Measurements from ENCODE around the gene RANBP10. TPM values are rescaled to one million over a fixed set of nuclear protein-coding genes. Genes with fewer than 3 reads are reported as not detected.

The RANBP10 gene
- total RNA-seq, 2 experiments from 2014 or later, result 23.1 to 23.2 TPM

DNA sequence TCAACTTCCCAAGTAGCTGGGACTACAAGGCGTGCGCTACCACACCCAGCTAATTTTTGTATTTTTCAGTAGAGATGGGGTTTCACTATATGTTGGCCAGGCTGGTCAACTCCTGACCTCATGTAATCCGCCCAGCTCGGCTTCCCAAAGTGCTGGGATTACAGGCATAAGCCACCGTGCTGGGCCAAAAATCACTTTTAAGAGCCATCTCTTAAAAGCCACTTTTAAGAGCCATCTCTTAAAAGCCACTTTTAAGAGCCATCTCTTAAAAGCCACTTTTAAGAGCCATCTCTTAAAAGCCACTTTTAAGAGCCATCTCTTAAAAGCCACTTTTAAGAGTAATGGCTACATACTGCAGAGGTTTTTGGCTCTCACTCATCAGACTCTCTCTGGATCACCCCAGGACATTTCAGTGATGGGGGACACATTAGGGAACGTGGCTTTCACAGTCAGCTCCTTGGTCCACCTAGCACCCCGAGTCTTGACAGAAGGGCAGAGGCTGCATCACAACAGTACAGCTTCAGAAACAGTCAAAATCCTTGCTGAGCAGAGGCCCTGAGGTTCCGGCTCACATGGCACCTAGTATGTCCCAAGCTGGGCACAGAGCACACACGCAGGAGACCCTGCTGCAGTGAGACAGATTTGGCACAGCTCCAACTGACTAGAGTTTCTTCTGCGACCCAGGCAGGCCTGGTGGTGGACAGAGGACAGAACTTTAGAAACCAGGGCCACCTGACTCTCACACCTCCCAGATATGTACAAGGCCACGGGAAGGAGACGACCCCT lies 23.6 kb downstream of the RANBP10 start:
- POLR2A ChIA-PET, result interaction anchor here (0.8 to 1.6 kb wide), 3 partner anchors 24 to 65 kb away, joined by 3 to 6 read pairs (median 3); partner anchors contain the start of genes RANBP10 and TSNAXIP1
- no peak for ATAC-seq (ENCODE audit: low read depth)
- peaks cover 25% of the 10 kb centered on the region for H3K36me3 Mint-ChIP-seq
- no peak overlapping the region for H3K4me3 Mint-ChIP-seq
- peaks cover 23% of the 10 kb centered on the region for H3K4me1 Mint-ChIP-seq
- DNase-seq, result no peak
- H3K9me3 Mint-ChIP-seq, result no peaks in the 10 kb centered on the region
- H3K27ac Mint-ChIP-seq, result no peak overlapping the region
- no peaks in the 10 kb centered on the region for H3K27me3 Mint-ChIP-seq

DNA sequence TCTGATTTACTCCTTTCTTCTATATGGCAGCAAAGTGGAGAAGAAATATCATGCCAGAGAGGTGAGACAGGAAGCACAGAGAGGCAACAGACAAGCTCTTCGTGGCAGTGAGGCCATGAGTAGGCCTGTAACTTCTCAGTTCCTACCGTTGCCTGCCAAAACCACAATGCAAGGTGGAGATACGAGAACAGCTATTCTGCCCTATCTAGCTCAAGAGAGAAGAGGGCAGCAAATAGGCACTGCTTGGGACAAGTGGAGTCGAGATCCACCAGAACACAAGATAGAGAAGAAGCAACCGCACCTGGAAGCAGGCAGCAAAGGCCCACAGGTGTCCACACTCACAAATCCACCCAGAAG lies 24.8 kb downstream of the RANBP10 start:
- DNase-seq, result no peak

DNA sequence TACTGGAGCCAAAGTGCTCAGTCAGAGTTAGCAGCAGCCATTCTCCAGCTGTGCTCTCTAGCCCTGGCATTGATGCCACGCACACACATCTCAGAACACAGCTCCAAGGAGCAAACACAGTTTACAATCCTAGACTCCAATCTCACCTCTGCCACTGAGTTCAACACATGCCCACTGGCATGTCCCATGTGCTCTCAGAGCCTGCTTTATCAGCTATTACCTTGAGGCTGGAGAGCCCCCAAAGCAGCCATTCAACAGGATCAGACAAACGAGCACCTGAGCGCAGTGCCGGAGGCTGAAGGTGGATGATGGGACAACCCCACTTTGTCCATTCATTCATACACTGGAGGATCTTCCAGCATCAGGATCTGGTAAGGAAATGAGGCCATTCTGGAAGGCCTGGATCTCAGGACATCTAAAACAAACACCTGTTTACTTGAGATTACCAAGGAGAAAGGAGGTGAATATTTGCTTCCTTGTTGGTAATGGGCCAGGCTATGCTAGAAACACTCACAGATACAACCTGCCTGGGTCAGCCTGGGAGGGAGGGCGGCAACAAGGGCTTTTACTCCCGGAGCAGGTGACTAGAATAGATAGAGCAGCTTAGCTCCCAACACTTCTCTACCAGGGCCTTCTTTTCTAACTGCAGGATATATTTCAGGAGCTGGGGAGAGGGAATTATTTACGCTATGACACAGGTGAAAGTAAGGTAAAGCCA lies 25.4 kb downstream of the RANBP10 start:
- Mint-ChIP-seq H3K4me1 (peaks cover 21% of the 10 kb centered on the region), H3K27ac (peak overlapping the region; percentile 83), H3K27me3 (no peaks in the 10 kb centered on the region), H3K36me3 (peaks cover 28% of the 10 kb centered on the region), H3K4me3 (peak overlapping the region; percentile 15), H3K9me3 (no peaks in the 10 kb centered on the region)
- ATAC-seq (ENCODE audit: low read depth) (peak; percentile 12), DNase-seq (no peak)
- POLR2A ChIA-PET, result interaction anchor here (0.6 to 1.4 kb wide), 4 partner anchors 21 to 486 kb away, joined by 3 to 6 read pairs (median 4); partner anchors contain the start of gene GFOD2

More for the DNA sequence above, 24.8 kb downstream of the RANBP10 start:
- Mint-ChIP-seq H3K27ac (peak overlapping the region; percentile 83), H3K4me1 (peaks cover 23% of the 10 kb centered on the region), H3K4me3 (peak overlapping the region; percentile 15), H3K36me3 (peaks cover 30% of the 10 kb centered on the region), H3K9me3 (no peaks in the 10 kb centered on the region), H3K27me3 (no peaks in the 10 kb centered on the region)
- POLR2A ChIA-PET, result interaction anchor here (0.6 to 1.6 kb wide), 5 partner anchors 20 to 485 kb away, joined by 3 to 6 read pairs (median 6); partner anchors contain the start of genes GFOD2, RANBP10 and TSNAXIP1
- ATAC-seq (ENCODE audit: low read depth), result peak; percentile 94

- Mint-ChIP-seq H3K36me3 (peaks cover 32% of the 10 kb centered on the region), H3K4me1 (peaks cover 21% of the 10 kb centered on the region), H3K27ac (peak overlapping the region; percentile 63), H3K9me3 (no peaks in the 10 kb centered on the region), H3K27me3 (no peaks in the 10 kb centered on the region), H3K4me3 (no peak overlapping the region)
- POLR2A ChIA-PET, result interaction anchor here (0.7 kb wide), 1 partner anchor 661 kb away, joined by 3 read pairs; no protein-coding TSS in a partner anchor
- DNase-seq (no peak), ATAC-seq (ENCODE audit: low read depth) (no peak)
Measured at GRCh38 chr16:67779256-67780014, 26.9 kb downstream of the RANBP10 start.

DNA sequence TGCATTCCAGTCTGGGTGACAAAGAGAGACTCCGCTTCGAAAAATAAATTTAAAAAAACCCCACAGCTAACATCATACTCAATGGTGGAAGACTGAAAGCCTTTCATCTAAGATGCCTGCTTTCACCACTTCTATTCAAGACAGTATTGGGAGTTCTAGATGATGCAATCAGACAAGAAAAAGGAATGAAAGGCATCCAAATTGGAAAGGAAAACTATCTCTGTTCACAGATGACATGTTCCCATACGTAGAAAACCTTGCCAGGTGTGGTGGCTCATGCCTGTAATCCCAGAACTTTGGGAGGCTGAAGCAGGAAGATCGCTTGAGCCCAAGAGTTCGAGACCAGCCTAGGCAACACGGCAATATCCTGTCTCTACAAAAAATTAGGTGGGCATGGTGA lies 31.1 kb downstream of the RANBP10 start:
- Mint-ChIP-seq H3K36me3 (peaks cover 29% of the 10 kb centered on the region), H3K9me3 (no peaks in the 10 kb centered on the region), H3K27me3 (no peaks in the 10 kb centered on the region), H3K4me3 (no peak overlapping the region), H3K27ac (no peak overlapping the region), H3K4me1 (peaks cover 9% of the 10 kb centered on the region)
- POLR2A ChIA-PET, result interaction anchor here (0.7 kb wide), 1 partner anchor 12 kb away, joined by 7 read pairs; no protein-coding TSS in a partner anchor
- no peak for DNase-seq
- ATAC-seq (ENCODE audit: low read depth), result no peak

DNA sequence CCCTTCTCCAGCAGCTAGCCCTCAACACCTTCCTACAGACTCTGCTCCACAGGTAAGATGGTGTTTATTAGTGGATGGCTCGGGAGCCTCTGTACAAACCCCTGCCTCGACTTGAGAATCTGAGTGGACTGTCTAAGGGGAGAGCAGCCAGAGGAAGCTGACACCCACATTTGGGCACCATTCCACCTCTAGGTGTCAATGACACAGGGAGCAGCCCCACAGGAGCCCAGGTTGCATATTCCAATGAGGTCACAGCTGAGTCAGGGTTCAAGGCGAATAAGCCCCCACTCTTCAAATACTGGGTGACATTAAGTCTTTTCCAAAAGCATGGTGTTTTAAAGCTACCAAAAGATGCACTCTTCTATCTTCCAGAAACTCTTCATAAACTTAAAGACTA lies 31.9 kb downstream of the RANBP10 start:
- H3K27me3 Mint-ChIP-seq, result no peaks in the 10 kb centered on the region
- no peak overlapping the region for H3K4me3 Mint-ChIP-seq
- peaks cover 24% of the 10 kb centered on the region for H3K36me3 Mint-ChIP-seq
- DNase-seq, result no peak
- no peak for ATAC-seq (ENCODE audit: low read depth)
- peaks cover 2% of the 10 kb centered on the region for H3K4me1 Mint-ChIP-seq
- POLR2A ChIA-PET, result no interaction called here
- no peaks in the 10 kb centered on the region for H3K9me3 Mint-ChIP-seq
- H3K27ac Mint-ChIP-seq, result no peak overlapping the region

DNA sequence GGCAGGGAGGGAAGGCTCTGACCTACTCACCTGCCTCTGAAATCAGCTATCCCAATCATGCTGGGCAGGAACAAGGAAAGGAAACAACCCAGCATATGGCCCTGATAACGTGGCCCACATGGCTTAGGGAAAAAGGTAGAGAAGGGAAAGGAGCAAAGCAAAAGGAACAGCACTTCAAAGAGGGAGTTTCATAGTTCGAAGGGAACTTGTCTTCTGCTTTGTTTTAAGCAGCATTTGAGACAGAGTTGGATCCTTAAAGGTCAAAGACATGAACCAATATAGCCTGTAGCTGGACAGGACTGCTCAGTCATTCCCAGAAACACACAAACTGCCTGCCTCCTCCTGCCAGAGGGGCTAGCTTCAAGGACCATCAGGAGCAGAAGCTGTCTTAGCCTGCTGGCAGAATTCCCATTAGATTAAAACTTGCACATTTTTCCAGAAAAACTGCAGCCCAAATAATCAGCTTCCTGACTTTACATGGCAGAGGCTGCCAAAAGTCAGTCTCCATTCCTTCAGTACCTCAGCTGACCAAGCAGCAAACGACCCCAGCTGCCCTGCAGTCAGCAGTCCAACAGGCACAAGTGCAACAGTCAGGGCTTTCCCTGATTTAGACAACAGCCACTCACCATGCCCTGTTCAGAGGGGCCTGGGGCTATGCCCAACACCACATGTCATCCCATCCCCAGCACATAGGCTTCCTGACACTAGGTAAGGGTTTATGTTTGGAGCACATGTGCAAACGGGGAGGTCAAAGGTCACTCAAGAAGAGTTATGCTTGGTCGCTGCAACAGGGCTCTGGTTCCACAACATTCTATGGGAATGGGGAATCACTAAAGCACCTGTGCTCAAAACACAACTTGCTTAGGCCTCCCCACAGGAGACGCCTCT lies 32.5 kb downstream of the RANBP10 start:
- DNase-seq, result no peak
- Mint-ChIP-seq H3K4me1 (peaks cover 2% of the 10 kb centered on the region), H3K36me3 (peaks cover 24% of the 10 kb centered on the region), H3K9me3 (no peaks in the 10 kb centered on the region), H3K4me3 (no peak overlapping the region), H3K27ac (no peak overlapping the region), H3K27me3 (no peaks in the 10 kb centered on the region)
- no peak for ATAC-seq (ENCODE audit: low read depth)
- POLR2A ChIA-PET, result interaction anchor here (0.6 kb wide), 1 partner anchor 34 kb away, joined by 4 read pairs; no protein-coding TSS in a partner anchor

DNA sequence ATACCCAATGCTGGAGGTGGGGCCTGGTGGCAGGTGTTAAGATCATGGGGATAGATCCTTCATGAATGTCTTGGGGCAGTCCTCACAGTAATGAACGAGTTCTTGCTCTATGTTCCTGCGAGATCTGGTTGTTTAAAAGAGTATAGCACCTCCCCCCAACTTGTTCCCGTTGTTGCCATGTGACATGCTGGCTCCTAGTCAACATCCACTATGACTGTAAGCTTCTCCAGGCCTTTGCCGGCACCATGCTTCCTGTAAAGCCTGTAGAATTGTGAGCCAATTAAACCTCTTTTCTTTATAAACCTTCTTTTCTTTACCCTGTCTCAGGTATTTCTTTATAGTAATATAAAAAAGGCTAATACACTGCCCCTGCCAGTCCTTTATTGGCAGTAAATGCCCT lies 33.3 kb downstream of the RANBP10 start:
- POLR2A ChIA-PET, result no interaction called here
- Mint-ChIP-seq H3K27me3 (no peaks in the 10 kb centered on the region), H3K27ac (no peak overlapping the region), H3K4me1 (peaks cover 2% of the 10 kb centered on the region), H3K4me3 (no peak overlapping the region), H3K9me3 (no peaks in the 10 kb centered on the region), H3K36me3 (peaks cover 24% of the 10 kb centered on the region)
- no peak for ATAC-seq (ENCODE audit: low read depth)
- no peak for DNase-seq

DNA sequence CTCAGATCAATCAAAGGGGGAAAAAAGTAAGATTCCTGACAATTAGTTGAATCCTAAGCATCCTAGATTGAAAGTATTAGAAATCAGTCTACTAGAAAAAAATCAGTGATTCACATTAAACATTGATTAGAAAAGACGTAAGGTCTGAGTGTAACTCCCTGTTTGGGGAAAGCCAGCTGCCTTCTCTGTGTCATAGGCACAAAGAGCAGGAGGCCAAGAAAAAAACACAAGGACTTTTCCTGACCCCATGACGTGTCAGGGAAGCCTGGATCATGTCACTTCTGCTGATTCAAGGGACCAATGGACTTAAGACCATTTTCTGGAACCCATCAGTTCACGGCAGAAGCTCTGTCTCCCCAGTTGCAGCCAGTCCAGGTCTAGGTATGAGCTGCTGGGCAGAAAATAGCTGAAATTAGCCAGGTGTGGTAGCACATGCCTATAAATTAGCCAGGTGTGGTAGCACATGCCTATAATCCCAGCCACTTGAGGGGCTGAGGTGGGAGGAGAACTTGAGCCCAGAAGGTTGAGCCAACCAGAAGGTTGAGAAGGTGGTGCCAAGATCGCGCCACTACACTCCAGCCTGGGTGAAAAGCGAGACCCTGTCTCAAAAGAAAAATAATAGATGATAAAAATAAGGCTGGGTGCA lies 35.9 kb downstream of the RANBP10 start:
- peaks cover 19% of the 10 kb centered on the region for H3K36me3 Mint-ChIP-seq
- H3K27me3 Mint-ChIP-seq, result no peaks in the 10 kb centered on the region
- peaks cover 2% of the 10 kb centered on the region for H3K4me1 Mint-ChIP-seq
- POLR2A ChIA-PET, result no interaction called here
- H3K9me3 Mint-ChIP-seq, result no peaks in the 10 kb centered on the region
- ATAC-seq (ENCODE audit: low read depth) (no peak), DNase-seq (no peak)
- H3K27ac Mint-ChIP-seq, result no peak overlapping the region
- H3K4me3 Mint-ChIP-seq, result no peak overlapping the region

DNA sequence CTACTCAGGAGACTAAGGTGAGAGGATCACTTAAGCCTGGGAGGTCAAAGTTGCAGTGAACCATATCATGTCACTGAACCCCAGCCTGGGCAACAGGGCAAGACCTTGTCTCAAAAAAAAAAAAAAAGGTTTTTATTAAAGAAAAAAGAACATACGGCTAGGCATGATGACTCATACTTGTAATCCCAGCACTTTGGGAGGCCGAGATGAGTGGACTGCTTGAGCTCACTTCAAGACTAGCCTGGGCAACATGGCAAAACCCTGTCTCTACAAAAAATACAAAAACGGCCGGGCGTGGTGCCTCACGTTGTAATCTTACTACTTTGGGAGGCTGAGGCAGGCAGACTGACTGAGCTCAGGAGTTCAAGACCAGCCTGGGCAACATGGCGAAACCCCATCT lies 38.4 kb downstream of the RANBP10 start:
- Mint-ChIP-seq H3K27me3 (no peaks in the 10 kb centered on the region), H3K9me3 (no peaks in the 10 kb centered on the region), H3K4me3 (no peak overlapping the region), H3K36me3 (peaks cover 18% of the 10 kb centered on the region), H3K4me1 (peaks cover 3% of the 10 kb centered on the region), H3K27ac (no peak overlapping the region)
- no peak for DNase-seq
- POLR2A ChIA-PET, result no interaction called here
- no peak for ATAC-seq (ENCODE audit: low read depth)

GRCh38 chr16:67766291-67766690 lies 40.1 kb downstream of the RANBP10 start:
- POLR2A ChIA-PET, result no interaction called here
- ATAC-seq (ENCODE audit: low read depth), result no peak
- H3K4me1 Mint-ChIP-seq, result peaks cover 8% of the 10 kb centered on the region
- no peak overlapping the region for H3K4me3 Mint-ChIP-seq
- H3K36me3 Mint-ChIP-seq, result peaks cover 7% of the 10 kb centered on the region
- no peak for DNase-seq
- no peaks in the 10 kb centered on the region for H3K27me3 Mint-ChIP-seq
- no peaks in the 10 kb centered on the region for H3K9me3 Mint-ChIP-seq
- H3K27ac Mint-ChIP-seq, result no peak overlapping the region

- DNase-seq, result no peak
- no peak for ATAC-seq (ENCODE audit: low read depth)
- POLR2A ChIA-PET, result no interaction called here
- Mint-ChIP-seq H3K4me1 (peaks cover 18% of the 10 kb centered on the region), H3K36me3 (peaks cover 10% of the 10 kb centered on the region), H3K27ac (no peak overlapping the region), H3K9me3 (no peaks in the 10 kb centered on the region), H3K4me3 (no peak overlapping the region), H3K27me3 (no peaks in the 10 kb centered on the region)
Measured at GRCh38 chr16:67764158-67764667, 42.1 kb downstream of the RANBP10 start.
